Measurements from ENCODE around the gene IFNK.

The IFNK gene

GRCh38 chr9:27539479-27540441 is 15.7 kb downstream of the IFNK start:
- no peak for DNase-seq

- DNase-seq: no peak
These were observed 16.4 kb downstream of the IFNK start for GRCh38 chr9:27540502-27540901.

- DNase-seq: peak; percentile 11
These were observed 17.6 kb downstream of the IFNK start for GRCh38 chr9:27541740-27542139.

GRCh38 chr9:27542508-27542907 is 18.4 kb downstream of the IFNK start:
- DNase-seq: no peak

DNA sequence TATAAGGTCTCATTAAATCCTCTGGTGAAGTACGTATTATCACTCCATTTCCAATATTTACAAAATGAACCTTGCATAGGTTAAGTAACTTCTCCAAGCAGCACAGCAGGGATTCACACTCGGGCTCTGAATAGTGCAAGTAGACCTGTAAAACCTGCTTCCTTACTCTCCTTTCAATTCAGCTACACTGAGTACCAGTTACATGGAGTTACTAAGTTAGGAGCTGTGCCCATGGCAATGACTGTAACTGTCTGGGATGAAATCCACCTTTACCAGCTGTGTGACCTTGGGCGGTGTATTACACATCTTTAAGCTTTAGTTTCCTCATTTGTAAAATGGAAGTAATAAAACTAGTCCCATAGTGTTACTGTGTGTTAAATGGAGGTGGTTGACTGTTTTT is 21.4 kb downstream of the IFNK start:
- no peak for DNase-seq

GRCh38 chr9:27548055-27548741 is 24.1 kb downstream of the IFNK start:
- DNase-seq: peak; percentile 36

DNA sequence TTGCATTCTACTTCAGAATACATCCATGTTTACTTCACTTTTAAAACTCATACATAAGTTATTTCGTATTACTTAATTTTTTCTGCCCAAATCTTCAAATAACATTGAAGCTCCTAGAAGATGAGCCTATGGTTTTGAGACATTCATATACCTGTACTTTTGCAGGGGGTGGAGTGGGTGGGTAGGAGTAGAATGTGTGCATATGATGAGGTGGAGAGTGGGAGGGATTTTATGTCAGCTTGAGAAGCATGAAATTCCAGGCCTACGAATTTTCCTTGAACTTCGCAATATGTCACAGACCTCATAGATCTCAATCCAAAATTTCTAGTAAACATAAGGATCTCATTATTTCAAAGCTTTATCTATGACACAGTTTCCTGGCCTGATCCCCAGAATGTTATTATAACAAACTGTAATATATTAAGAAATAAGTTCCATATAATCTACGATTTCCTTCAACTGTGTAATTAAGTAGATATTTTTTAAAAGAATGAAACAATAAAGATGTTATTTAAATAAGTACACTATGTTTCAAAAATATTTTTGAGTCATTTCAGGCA is 25.2 kb downstream of the IFNK start:
- DNase-seq: no peak

- no peak for DNase-seq
These were observed 30.6 kb downstream of the IFNK start for GRCh38 chr9:27554712-27555111.

GRCh38 chr9:27556470-27556869 is 32.4 kb downstream of the IFNK start:
- no peak for DNase-seq

GRCh38 chr9:27558307-27558706 is 34.2 kb downstream of the IFNK start:
- DNase-seq: no peak

DNA sequence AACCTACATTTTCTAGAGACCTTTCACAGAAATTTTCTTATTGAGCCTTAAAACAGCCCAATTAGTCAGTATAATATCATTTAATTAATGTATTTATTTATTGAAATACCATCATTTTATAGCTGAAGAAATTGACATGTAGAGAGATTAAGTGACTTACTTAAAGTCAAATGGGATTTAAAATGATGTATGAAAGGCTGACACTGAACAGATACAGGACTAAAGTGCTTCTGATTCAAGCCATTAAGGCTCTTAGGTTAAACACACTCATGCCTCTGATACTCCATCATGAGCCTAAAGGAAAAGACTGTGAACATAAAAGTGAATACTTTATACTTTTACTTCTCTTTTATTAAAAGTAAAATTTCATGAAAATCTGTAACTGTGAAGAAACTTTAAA is 36.4 kb downstream of the IFNK start:
- peak; percentile 71 for DNase-seq

- no peak for DNase-seq
These were observed 37.6 kb downstream of the IFNK start for GRCh38 chr9:27561685-27562084.

DNA sequence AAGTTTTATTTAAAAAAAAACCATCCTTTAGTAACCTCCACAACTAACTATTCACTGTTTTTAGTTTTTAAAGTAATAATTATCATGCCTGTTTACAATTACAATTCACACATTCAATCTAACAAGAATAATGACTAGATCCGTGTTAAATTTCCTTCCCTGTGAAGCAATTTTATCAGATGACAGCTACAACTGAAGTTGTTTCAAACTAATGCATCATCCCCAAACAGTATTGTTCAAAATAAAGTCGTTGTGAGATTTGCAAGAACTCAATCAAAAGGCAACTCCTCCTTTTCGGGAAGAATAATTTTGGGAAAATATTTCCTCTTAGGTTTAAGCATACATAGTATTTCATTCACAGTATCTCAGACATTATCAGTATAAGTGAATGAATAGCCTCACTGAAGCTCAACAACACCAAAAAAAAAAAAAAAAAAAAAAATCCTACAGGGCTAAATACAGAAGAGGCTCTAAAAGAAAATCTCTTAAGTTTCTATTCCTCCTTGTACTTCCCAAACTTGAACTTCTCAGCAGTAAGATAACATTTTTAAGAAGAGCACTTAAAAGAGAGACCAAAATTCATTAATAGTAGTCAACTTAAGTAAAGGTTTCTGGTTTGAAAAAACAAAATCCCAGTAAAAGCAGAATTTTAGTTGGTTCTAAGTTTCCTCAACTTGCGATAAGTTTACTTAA is 39.8 kb downstream of the IFNK start:
- no peak for DNase-seq

DNA sequence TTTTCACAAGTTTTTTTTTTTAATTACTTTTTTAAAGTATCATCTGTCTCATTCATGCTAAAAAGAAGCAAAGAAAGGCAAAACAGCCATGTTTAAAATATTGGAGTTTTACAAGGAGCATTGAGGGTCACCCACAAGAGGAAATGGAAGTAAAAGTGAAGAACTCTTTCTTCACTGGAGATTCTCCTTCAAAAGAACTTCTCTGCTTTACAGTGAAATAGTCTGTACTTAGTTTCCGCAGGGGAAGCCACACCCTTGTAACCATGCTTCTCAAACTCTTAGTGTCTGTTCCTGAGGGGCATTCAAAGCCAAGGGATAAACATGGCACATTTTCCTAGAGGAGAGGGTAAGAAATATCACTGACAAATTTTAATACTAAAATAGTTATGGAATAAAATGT is 40.6 kb downstream of the IFNK start:
- DNase-seq: no peak

- no peak for DNase-seq
These were observed 41.6 kb downstream of the IFNK start for GRCh38 chr9:27565696-27566095.

DNA sequence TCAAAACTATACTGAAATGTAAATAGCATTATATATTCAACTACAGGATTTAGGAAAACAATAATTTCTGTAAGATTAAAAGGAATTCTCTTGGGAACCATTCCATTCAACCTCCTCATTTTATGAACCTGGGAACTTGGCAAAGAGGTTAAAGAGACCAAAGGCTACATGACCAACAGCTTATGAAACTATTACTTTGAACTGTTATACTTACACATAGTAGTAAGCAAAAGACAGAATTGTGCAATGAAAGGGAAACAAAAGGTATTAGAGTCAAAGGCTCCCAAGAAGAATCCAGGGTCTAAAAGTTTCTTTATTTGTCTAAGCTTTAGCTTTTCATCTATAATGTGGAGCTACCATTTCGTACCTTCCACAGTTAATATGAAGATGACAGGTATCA is 42.0 kb downstream of the IFNK start:
- DNase-seq: no peak

- DNase-seq: no peak
These were observed 45.3 kb downstream of the IFNK start for GRCh38 chr9:27569406-27569805.

GRCh38 chr9:27571011-27571410 is 46.9 kb downstream of the IFNK start:
- peak; percentile 10 for DNase-seq

GRCh38 chr9:27572061-27572460 is 48.0 kb downstream of the IFNK start:
- no peak for DNase-seq

- peak; percentile 56 for DNase-seq
These were observed 48.5 kb downstream of the IFNK start for GRCh38 chr9:27572566-27572917.

DNA sequence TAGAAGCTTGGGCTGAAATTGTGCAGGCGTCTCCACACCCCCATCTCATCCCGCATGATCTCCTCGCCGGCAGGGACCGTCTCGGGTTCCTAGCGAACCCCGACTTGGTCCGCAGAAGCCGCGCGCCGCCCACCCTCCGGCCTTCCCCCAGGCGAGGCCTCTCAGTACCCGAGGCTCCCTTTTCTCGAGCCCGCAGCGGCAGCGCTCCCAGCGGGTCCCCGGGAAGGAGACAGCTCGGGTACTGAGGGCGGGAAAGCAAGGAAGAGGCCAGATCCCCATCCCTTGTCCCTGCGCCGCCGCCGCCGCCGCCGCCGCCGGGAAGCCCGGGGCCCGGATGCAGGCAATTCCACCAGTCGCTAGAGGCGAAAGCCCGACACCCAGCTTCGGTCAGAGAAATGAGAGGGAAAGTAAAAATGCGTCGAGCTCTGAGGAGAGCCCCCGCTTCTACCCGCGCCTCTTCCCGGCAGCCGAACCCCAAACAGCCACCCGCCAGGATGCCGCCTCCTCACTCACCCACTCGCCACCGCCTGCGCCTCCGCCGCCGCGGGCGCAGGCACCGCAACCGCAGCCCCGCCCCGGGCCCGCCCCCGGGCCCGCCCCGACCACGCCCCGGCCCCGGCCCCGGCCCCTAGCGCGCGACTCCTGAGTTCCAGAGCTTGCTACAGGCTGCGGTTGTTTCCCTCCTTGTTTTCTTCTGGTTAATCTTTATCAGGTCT is 49.0 kb downstream of the IFNK start, which contains the start of gene C9orf72:
Gene C9orf72 (minus strand): TSS at position 564 of the 716 bp plus-strand sequence. CDS start 6,361 bp downstream, outside the sequence.
- peak; percentile 67 for DNase-seq

Data from NCI-H82 (cell line).